Panc1 (cell line): ENCODE results near the gene SNX3. TPM values are rescaled to one million over a fixed set of nuclear protein-coding genes. Genes with fewer than 3 reads are reported as not detected.

Source experiments
- ATAC-seq: fragments of 200-7000 bp; cut with Tn5 transposase; 2 replicates; pipeline ENCODE4 v1.9.1; 2020; ENCODE audit warnings: mild to moderate bottlenecking, moderate library complexity
- BruUV-seq: library from RNA; stranded (reverse); fragments of 400-500 nt; replicated peaks from 2 replicates; lab custom pipeline; 2021; lab: Mats Ljungman, UMichigan
- CTCF ChIA-PET: fragments of 300-600 bp; sonication (Branson Sonifier 250); formaldehyde crosslinking; loops from one replicate; lab custom pipeline; 2022; ENCODE audit warnings: antibody characterized with exemption; lab: Charles Lee
- POLR2A ChIA-PET: fragments of 300-600 bp; sonication (Branson Sonifier 250); formaldehyde crosslinking; loops from one replicate; lab custom pipeline; 2022; ENCODE audit warnings: antibody characterized with exemption; lab: Charles Lee
- DNase-seq: peaks from one replicate; pipeline ENCODE4 v3.0.0-alpha.2; 2010; ENCODE audit warnings: low read depth, low spot score
- H3K27ac ChIP-seq: 2 replicates; pipeline ENCODE4 v1.5.1; 2011; ENCODE audit warnings: mild to moderate bottlenecking, low read length, inconsistent platforms
- H3K27me3 ChIP-seq: fragments of 200-500 bp; sonication (Bioruptor generic); 2 replicates; pipeline ENCODE4 v1.6.0; 2014; ENCODE audit warnings: low read length, inconsistent platforms; ENCODE audit not compliant: control insufficient read depth, insufficient read depth
- H3K36me3 ChIP-seq: fragments of 200-500 bp; sonication (Bioruptor generic); 2 replicates; pipeline ENCODE4 v1.5.1; 2014; ENCODE audit warnings: inconsistent platforms, mild to moderate bottlenecking, low read length, moderate library complexity; ENCODE audit not compliant: control insufficient read depth, insufficient read depth
- H3K4me1 ChIP-seq: 2 replicates; pipeline ENCODE4 v1.5.1; 2011; ENCODE audit warnings: inconsistent platforms, mild to moderate bottlenecking, low read length, moderate library complexity; ENCODE audit not compliant: control insufficient read depth, insufficient read depth
- H3K4me3 ChIP-seq, 2 experiments: 2 replicates each; pipeline ENCODE4 v1.5.1; 2011 to 2012; ENCODE audit warnings: low read depth in 2 of 2, low read length in 2 of 2, mild to moderate bottlenecking in 2 of 2, inconsistent platforms in 1 of 2, moderate library complexity in 1 of 2
- H3K9me3 ChIP-seq: fragments of 200-500 bp; sonication (Bioruptor generic); 2 replicates; pipeline ENCODE4 v1.5.1; 2014; ENCODE audit warnings: low read depth, mild to moderate bottlenecking, inconsistent platforms, low read length, moderate library complexity; ENCODE audit not compliant: control insufficient read depth, insufficient read depth
- POLR2AphosphoS5 ChIP-seq: IDR thresholded peaks from 2 replicates; pipeline ENCODE4 v1.6.1; 2012; ENCODE audit warnings: mild to moderate bottlenecking, low read depth, low read length, moderate library complexity
- SIN3A ChIP-seq: IDR thresholded peaks from 2 replicates; pipeline ENCODE4 v1.6.1; 2012; ENCODE audit warnings: low read depth, mild to moderate bottlenecking, low read length, moderate library complexity, borderline replicate concordance; ENCODE audit not compliant: insufficient read depth
- TCF7L2 ChIP-seq: IDR thresholded peaks from 2 replicates; pipeline ENCODE4 v1.6.1; 2011; ENCODE audit warnings: mild to moderate bottlenecking, low read depth, low read length, inconsistent platforms
- in situ Hi-C: cut with HindIII; loops from 2 replicates; pipeline ENCODE4 v1.10.0; 2016; ENCODE audit warnings: low sequenced_read_pairs, low pct_unique_long_range_greater_than_20kb
- intact Hi-C: fragments of 100-400 bp; cut with micrococcal nuclease; formaldehyde crosslinking; loops from one replicate; pipeline ENCODE4 v1.10.0; 2022; ENCODE audit not compliant: unreplicated experiment
- total RNA-seq: library from RNA; stranded (reverse); gene quantifications from one replicate; pipeline ENCODE4 v1.2.1, GENCODE V29; 2021; ENCODE audit not compliant: unreplicated experiment
- TF ChIP-seq, protein P1 (sequence below): fragments of 450-650 bp; IDR thresholded peaks from 2 replicates; pipeline ENCODE4 v1.5.1; 2017; ENCODE audit warnings: mild to moderate bottlenecking
- TF ChIP-seq, protein P2 (sequence below), 2 experiments: IDR thresholded peaks; 2 replicates each; pipeline ENCODE4 v1.6.1; 2011 to 2012; ENCODE audit warnings: low read depth in 2 of 2, control low read depth in 1 of 2, low read length in 1 of 2, mild to moderate bottlenecking in 1 of 2, moderate library complexity in 1 of 2; ENCODE audit not compliant: insufficient read depth in 1 of 2

Gene SNX3
- total RNA-seq, 1 experiment from 2014 or later: 223 TPM

DNA sequence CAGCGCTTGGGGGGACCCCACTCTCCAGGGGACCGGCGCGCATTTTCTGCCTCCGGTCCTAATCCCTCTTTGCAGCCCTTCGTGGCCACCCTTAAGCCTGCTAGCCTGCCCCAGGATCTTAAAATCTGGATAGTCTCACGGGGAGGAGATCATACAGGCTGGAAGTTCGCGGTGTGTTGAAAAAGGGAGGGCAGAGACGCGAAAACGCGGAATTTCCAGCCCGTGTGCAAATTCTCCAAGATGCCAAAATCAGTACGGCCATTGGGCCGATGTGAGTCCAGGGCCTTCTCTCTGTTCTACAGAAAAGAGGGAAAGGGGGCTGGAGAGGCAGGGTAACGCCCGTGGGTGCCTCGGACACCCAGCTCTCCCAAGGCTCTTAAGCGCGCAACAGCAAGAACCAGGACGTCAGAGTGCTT, 85.7 kb downstream of the SNX3 start:
- CTCF ChIA-PET: interaction anchor here (1.0 to 1.6 kb wide), 2 partner anchors 10 to 317 kb away, joined by 3 to 5 read pairs; no protein-coding TSS in a partner anchor
- in situ Hi-C loops (no loop called here), intact Hi-C loops (no loop called here)
- DNase-seq: no peak
- ATAC-seq: no peak
- Histone ChIP-seq H3K27ac (no peak overlapping the region), H3K4me3 (peak overlapping the region; percentile 23 to 43; a peak in 2 of 4 replicates), H3K4me1 (no peaks in the 10 kb centered on the region; the same call in 1 of the 2 replicates), H3K27me3 (peaks cover 4% of the 10 kb centered on the region; the same call in 1 of the 2 replicates), H3K36me3 (no peaks in the 10 kb centered on the region), H3K9me3 (no peaks in the 10 kb centered on the region)
- no TSS peak for BruUV-seq
- POLR2A ChIA-PET: no interaction called here
- TF ChIP-seq, protein P1, sequence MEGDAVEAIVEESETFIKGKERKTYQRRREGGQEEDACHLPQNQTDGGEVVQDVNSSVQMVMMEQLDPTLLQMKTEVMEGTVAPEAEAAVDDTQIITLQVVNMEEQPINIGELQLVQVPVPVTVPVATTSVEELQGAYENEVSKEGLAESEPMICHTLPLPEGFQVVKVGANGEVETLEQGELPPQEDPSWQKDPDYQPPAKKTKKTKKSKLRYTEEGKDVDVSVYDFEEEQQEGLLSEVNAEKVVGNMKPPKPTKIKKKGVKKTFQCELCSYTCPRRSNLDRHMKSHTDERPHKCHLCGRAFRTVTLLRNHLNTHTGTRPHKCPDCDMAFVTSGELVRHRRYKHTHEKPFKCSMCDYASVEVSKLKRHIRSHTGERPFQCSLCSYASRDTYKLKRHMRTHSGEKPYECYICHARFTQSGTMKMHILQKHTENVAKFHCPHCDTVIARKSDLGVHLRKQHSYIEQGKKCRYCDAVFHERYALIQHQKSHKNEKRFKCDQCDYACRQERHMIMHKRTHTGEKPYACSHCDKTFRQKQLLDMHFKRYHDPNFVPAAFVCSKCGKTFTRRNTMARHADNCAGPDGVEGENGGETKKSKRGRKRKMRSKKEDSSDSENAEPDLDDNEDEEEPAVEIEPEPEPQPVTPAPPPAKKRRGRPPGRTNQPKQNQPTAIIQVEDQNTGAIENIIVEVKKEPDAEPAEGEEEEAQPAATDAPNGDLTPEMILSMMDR: no peak
- no peak for TF ChIP-seq SIN3A
- TF ChIP-seq POLR2AphosphoS5: no peak
- TF ChIP-seq, protein P2, sequence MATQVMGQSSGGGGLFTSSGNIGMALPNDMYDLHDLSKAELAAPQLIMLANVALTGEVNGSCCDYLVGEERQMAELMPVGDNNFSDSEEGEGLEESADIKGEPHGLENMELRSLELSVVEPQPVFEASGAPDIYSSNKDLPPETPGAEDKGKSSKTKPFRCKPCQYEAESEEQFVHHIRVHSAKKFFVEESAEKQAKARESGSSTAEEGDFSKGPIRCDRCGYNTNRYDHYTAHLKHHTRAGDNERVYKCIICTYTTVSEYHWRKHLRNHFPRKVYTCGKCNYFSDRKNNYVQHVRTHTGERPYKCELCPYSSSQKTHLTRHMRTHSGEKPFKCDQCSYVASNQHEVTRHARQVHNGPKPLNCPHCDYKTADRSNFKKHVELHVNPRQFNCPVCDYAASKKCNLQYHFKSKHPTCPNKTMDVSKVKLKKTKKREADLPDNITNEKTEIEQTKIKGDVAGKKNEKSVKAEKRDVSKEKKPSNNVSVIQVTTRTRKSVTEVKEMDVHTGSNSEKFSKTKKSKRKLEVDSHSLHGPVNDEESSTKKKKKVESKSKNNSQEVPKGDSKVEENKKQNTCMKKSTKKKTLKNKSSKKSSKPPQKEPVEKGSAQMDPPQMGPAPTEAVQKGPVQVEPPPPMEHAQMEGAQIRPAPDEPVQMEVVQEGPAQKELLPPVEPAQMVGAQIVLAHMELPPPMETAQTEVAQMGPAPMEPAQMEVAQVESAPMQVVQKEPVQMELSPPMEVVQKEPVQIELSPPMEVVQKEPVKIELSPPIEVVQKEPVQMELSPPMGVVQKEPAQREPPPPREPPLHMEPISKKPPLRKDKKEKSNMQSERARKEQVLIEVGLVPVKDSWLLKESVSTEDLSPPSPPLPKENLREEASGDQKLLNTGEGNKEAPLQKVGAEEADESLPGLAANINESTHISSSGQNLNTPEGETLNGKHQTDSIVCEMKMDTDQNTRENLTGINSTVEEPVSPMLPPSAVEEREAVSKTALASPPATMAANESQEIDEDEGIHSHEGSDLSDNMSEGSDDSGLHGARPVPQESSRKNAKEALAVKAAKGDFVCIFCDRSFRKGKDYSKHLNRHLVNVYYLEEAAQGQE (IDR thresholded peaks at IDR 0.05; ENCODE audit: insufficient read depth in 1 of 2, low read depth in 2 of 2, low read length in 1 of 2): no peak
- no peak for TF ChIP-seq TCF7L2

DNA sequence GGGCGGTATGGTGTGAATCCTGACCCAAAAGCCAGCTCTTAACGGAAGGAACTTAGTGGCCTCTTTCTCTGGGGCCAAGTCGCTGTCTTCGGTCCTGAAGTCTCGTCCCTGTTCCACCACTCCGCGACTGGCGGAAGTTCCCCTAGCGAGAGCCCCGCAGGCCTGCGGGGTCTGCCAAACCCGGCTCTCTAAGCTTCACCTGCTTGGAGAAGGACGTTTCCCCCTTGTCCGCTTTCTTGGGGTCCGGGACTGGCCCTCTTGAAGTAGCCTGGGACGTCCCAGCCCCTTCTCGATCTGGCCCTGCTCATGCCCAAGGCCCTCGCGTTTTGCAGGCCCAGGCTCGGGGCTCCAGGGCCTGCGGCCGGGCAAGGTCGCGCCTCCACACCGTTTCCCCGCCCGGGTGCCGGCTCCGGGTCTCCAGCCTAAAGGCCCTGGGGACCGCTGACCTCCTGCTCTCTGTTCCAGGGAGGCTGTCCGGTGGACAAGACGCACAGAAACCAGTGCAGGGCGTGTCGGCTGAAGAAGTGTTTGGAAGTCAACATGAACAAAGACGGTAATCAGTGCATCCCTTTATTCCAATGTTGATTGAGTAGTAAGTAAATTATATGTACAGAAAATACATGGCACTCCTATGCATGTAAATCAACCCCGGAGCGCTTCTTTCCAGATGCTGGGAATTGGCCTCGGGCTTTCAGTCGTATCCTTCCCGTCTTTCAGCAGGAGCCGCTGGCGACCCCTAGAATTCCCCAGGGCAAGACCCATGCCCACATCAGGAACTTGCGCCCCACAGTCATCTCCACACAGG, 86.3 kb downstream of the SNX3 start:
- TF ChIP-seq, protein P2 (IDR thresholded peaks at IDR 0.05; ENCODE audit: insufficient read depth in 1 of 2, low read depth in 2 of 2, low read length in 1 of 2): peak; percentile 61 to 68; a peak in 3 of 4 replicates
- TF ChIP-seq POLR2AphosphoS5: no peak
- CTCF ChIA-PET: no interaction called here
- intact Hi-C loops: no loop called here

More for the DNA sequence above, 86.3 kb downstream of the SNX3 start:
- Histone ChIP-seq H3K4me3 (no peak overlapping the region), H3K4me1 (no peaks in the 10 kb centered on the region; the same call in 1 of the 2 replicates), H3K27ac (no peak overlapping the region), H3K27me3 (peaks cover 4% of the 10 kb centered on the region; the same call in 1 of the 2 replicates), H3K36me3 (no peaks in the 10 kb centered on the region), H3K9me3 (no peaks in the 10 kb centered on the region)
- in situ Hi-C loops: no loop called here
- no peak for ATAC-seq
- DNase-seq: no peak
- BruUV-seq: no TSS peak
- POLR2A ChIA-PET: no interaction called here
